Omental fat pad (tissue), 4 donors: ENCODE measurements around the gene COL4A2. TPM values are rescaled to one million over a fixed set of nuclear protein-coding genes. Genes with fewer than 3 reads are reported as not detected.
"Not testable (repeated sequence)": the region's sequence is repeated elsewhere in the genome, so short reads cannot be mapped to it uniquely, and the experiment has no call there.

Experiments
- ATAC-seq: fragments of 150-250 bp; one replicate; pipeline ENCODE4 v1.9.1; 2016; ENCODE audit warnings: mild to moderate bottlenecking, moderate library complexity; ENCODE audit not compliant: low FRiP score
- DNase-seq: peaks from one replicate; pipeline ENCODE4 v3.0.0-alpha.2; 2019; ENCODE audit warnings: low spot score
- CTCF ChIP-seq, 3 donors: fragments of 450-650 bp; IDR thresholded peaks; one replicate each; pipeline ENCODE4 v1.5.1; 2016 to 2017; ENCODE audit warnings: antibody characterized with exemption in 3 of 3, mild to moderate bottlenecking in 3 of 3, moderate library complexity in 2 of 3
- total RNA-seq, 4 donors: library from RNA; depleted of rRNA; stranded (reverse); fragments of >200 nt; gene quantifications; one replicate each; pipeline ENCODE4 v1.1.0, GENCODE V29; 2016

The COL4A2 gene
- total RNA-seq, 4 donors from 2014 or later, result 380 to 788 (median 684) TPM

- ATAC-seq, result no peak
- no peak for DNase-seq
- no peak for TF ChIP-seq CTCF (IDR thresholded peaks at IDR 0.05)
Measured at GRCh38 chr13:110450941-110451730, 144.1 kb downstream of the COL4A2 start.

- not testable (repeated sequence) for ATAC-seq, DNase-seq
Measured at GRCh38 chr13:110453091-110453490, 146.0 kb downstream of the COL4A2 start.

DNA sequence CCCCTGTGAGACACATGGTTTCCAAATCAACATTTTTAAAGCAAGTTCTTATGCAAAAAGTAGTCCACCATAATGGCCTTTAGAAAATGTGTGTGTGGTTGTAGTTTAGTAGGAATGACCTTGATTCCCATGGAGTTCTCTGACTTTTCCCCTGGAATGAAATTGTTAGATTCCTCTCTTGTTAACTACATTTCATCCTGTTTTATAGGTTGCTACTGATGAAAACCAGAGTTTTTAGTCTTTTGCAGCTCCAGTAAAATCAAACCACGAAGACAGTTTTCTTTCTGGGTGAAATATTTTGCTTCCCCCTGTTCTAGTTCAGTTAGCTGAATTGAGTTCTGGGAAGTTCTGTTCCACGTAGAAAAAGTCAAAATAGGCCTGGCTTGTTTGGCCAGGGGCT is 146.7 kb downstream of the COL4A2 start:
- ATAC-seq (no peak), DNase-seq (no peak)
- no peak for TF ChIP-seq CTCF (IDR thresholded peaks at IDR 0.05)

- ATAC-seq (no peak), DNase-seq (no peak)
- TF ChIP-seq CTCF (IDR thresholded peaks at IDR 0.05), result no peak
Measured at GRCh38 chr13:110454227-110454859, 147.3 kb downstream of the COL4A2 start.

DNA sequence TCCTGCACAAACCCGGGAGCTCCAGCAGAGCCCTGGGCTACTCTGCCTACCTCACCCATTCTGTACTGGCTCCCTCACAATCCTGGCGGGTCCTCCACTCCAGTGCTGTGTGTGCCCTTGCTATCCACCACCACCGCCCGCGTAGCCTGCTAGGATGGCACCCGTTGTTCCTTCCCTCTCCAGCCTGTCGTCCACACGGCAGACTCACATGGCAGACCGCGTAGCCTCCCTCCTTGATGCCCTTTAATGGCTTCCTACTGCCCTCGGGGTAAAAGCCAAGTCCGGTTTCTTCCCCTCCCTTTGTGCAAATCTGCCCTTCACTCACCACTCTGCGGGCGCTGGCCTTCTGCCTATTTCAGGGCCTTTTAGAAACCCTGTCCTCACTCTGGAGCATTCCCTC is 147.9 kb downstream of the COL4A2 start:
- DNase-seq (no peak), ATAC-seq (no peak)
- TF ChIP-seq CTCF (IDR thresholded peaks at IDR 0.05), result no peak

DNA sequence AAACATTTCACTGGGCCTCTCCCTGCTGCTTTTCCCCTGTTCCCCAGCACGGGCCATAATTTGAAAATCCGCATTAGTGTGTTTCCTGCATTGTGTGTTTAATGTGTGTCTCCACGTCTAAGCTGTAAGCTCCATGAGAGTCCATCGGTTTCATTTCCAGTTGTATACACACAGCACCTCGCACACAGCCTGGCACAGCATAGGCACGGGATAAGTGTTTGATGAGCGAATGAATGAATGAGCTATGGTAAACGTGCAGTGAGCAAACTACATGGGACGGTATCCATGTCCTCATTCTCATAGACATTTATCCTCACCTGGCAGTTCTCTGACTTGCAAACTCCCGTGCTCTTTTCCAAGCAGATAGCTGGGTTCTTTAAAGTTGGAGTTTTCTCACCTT is 148.4 kb downstream of the COL4A2 start:
- DNase-seq (no peak), ATAC-seq (no peak)
- TF ChIP-seq CTCF (IDR thresholded peaks at IDR 0.05), result no peak

- TF ChIP-seq CTCF (IDR thresholded peaks at IDR 0.05), result no peak
- ATAC-seq, result peak; percentile 87
- DNase-seq, result peak; percentile 51
Measured at GRCh38 chr13:110455941-110456340, 148.9 kb downstream of the COL4A2 start.
